HEK293 (cell line): Measurements from ENCODE around the gene TOP2A.

Source experiments
- CTCF ChIA-PET: fragments of 350-600 bp; formaldehyde crosslinking; extraction: SDS; loops from one replicate; lab custom pipeline; 2021; ENCODE audit warnings: antibody characterized with exemption; lab: Yijun Ruan, JAX
- POLR2A ChIA-PET: fragments of 300-600 bp; formaldehyde crosslinking; extraction: SDS; loops from one replicate; lab custom pipeline; 2020; ENCODE audit warnings: antibody characterized with exemption, inconsistent platforms; lab: Yijun Ruan, JAX
- H3K27ac ChIP-seq: fragments of 200-500 bp; sonication (Bioruptor generic); 2 replicates; pipeline ENCODE4 v1.5.1; 2014; ENCODE audit warnings: low read depth, low read length, control low read depth, inconsistent platforms; ENCODE audit errors: extremely low read depth
- H3K36me3 ChIP-seq, 2 experiments: fragments of 200-500 bp in 1 of 2; sonication (Bioruptor generic) in 1 of 2; 1 replicate in 1 of 2; 2 replicates in 1 of 2; pipeline ENCODE4 v1.5.1; 2014 to 2017; ENCODE audit warnings: inconsistent platforms in 2 of 2, low read length in 2 of 2; ENCODE audit not compliant: control insufficient read depth in 2 of 2, insufficient read depth in 1 of 2
- H3K4me1 ChIP-seq: fragments of 200-500 bp; sonication (Bioruptor generic); 2 replicates; pipeline ENCODE4 v1.5.1; 2014; ENCODE audit warnings: mild to moderate bottlenecking, low read length, inconsistent platforms; ENCODE audit not compliant: control insufficient read depth, insufficient read depth
- H3K4me3 ChIP-seq: 2 replicates; pipeline ENCODE4 v1.5.1; 2011; ENCODE audit warnings: low read depth, mild to moderate bottlenecking, control low read depth, low read length, moderate library complexity
- H3K9me3 ChIP-seq: fragments of 200-500 bp; sonication (Bioruptor generic); 2 replicates; pipeline ENCODE4 v1.5.1; 2014; ENCODE audit warnings: low read depth, low read length, inconsistent platforms; ENCODE audit not compliant: control insufficient read depth, insufficient read depth
- KLF1 ChIP-seq: fragments of 450-650 bp; formaldehyde crosslinking; IDR thresholded peaks from 2 replicates; pipeline ENCODE4 v1.5.1; 2016; ENCODE audit warnings: missing biosample characterization, missing genetic modification characterization
- MZF1 ChIP-seq: fragments of 450-650 bp; formaldehyde crosslinking; IDR thresholded peaks from 2 replicates; pipeline ENCODE4 v1.5.1; 2017; ENCODE audit warnings: missing biosample characterization, missing genetic modification characterization, borderline replicate concordance
- ZBTB7A ChIP-seq: fragments of 450-650 bp; formaldehyde crosslinking; IDR thresholded peaks from 2 replicates; pipeline ENCODE4 v1.5.1; 2016; ENCODE audit warnings: low read depth, missing biosample characterization, missing genetic modification characterization
- ZFHX2 ChIP-seq: fragments of 450-650 bp; formaldehyde crosslinking; conservative IDR thresholded peaks from 2 replicates; pipeline ENCODE4 v1.5.1; 2016; ENCODE audit warnings: missing biosample characterization, missing genetic modification characterization
- ZIC2 ChIP-seq: fragments of 450-650 bp; formaldehyde crosslinking; IDR thresholded peaks from 2 replicates; pipeline ENCODE4 v1.5.1; 2016; ENCODE audit warnings: missing biosample characterization, missing genetic modification characterization
- ZNF10 ChIP-seq: fragments of 450-650 bp; formaldehyde crosslinking; IDR thresholded peaks from 2 replicates; pipeline ENCODE4 v1.5.1; 2017; ENCODE audit warnings: missing biosample characterization, missing genetic modification characterization
- ZNF341 ChIP-seq: fragments of 450-650 bp; formaldehyde crosslinking; IDR thresholded peaks from 2 replicates; pipeline ENCODE4; 2016; ENCODE audit warnings: low read depth, missing biosample characterization, missing genetic modification characterization
- ZNF501 ChIP-seq: fragments of 450-650 bp; formaldehyde crosslinking; IDR thresholded peaks from 2 replicates; pipeline ENCODE4 v1.5.1; 2016; ENCODE audit warnings: missing biosample characterization, missing genetic modification characterization
- ZNF560 ChIP-seq: fragments of 450-650 bp; formaldehyde crosslinking; IDR thresholded peaks from 2 replicates; pipeline ENCODE4 v1.5.1; 2017; ENCODE audit warnings: missing biosample characterization, missing genetic modification characterization, borderline replicate concordance
- ZNF623 ChIP-seq: fragments of 450-650 bp; formaldehyde crosslinking; IDR thresholded peaks from 2 replicates; pipeline ENCODE4 v1.5.1; 2016; ENCODE audit warnings: missing biosample characterization, missing genetic modification characterization
- ZNF626 ChIP-seq: fragments of 450-650 bp; sonication (Bioruptor Pico); formaldehyde crosslinking; IDR thresholded peaks from 2 replicates; pipeline ENCODE4 v1.5.1; 2018; ENCODE audit warnings: missing biosample characterization, missing genetic modification characterization, inconsistent platforms
- ZNF830 ChIP-seq: fragments of 450-650 bp; IDR thresholded peaks from 2 replicates; pipeline ENCODE4 v1.5.0; 2018; ENCODE audit warnings: missing biosample characterization, missing genetic modification characterization, low read depth, mild to moderate bottlenecking, moderate library complexity
- ZNF843 ChIP-seq: fragments of 450-650 bp; formaldehyde crosslinking; IDR thresholded peaks from 2 replicates; pipeline ENCODE4 v1.5.1; 2016; ENCODE audit warnings: missing biosample characterization, missing genetic modification characterization
- ZSCAN30 ChIP-seq: fragments of 450-650 bp; IDR thresholded peaks from 2 replicates; pipeline ENCODE4 v1.5.1; 2018; ENCODE audit warnings: missing biosample characterization, mild to moderate bottlenecking, missing genetic modification characterization, moderate library complexity
- TF ChIP-seq, protein P1 (sequence below): fragments of 450-650 bp; formaldehyde crosslinking; IDR thresholded peaks from 2 replicates; pipeline ENCODE4 v1.5.1; 2016; ENCODE audit warnings: missing biosample characterization, missing genetic modification characterization
- TF ChIP-seq, protein P2 (sequence below): fragments of 450-650 bp; formaldehyde crosslinking; IDR thresholded peaks from 2 replicates; pipeline ENCODE4 v1.5.1; 2016; ENCODE audit warnings: missing biosample characterization, missing genetic modification characterization, borderline replicate concordance
- TF ChIP-seq, protein P3 (sequence below): fragments of 450-650 bp; formaldehyde crosslinking; IDR thresholded peaks from 2 replicates; pipeline ENCODE4 v1.5.1; 2016; ENCODE audit warnings: missing biosample characterization, missing genetic modification characterization, borderline replicate concordance

The TOP2A gene

DNA sequence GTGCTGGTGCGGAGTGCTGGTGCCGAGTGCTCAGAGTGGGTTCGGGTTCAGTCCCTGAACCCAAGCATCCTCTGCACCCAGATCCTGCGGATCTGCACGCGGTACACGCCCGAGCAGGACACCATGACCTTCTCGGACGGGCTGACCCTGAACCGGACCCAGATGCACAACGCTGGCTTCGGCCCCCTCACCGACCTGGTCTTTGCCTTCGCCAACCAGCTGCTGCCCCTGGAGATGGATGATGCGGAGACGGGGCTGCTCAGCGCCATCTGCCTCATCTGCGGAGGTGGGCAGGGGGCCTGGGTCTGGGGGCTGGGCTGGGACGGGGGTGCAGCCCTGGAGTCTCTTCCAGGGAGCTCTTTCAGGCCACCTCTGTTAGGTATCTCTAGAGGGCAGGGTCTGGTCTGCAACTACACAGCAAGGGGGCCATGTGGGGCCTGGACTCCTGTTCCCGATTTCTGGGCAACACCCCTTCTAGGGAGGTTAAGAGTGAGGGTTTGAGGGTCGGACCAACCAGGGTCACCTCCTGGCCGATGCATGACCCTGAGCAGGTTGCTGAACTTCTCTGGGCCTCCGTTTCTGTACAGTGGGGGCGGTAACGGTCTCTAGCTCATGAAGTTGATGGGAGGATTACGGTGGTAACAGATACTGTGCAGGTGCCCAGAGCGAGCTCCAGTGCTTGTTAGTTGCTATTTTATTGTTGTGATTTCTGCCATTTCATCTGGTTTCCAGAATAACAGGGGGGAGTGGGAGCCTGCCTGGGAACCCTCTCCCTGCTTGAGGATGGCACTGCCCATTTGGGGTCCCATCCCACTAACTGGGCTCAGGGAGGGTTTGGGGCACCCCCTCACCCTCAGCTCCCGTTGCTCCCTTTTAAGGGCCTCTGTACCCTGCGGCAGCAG is 63.2 kb downstream of the TOP2A start (continued):
- TF ChIP-seq ZNF341: peak; percentile 35
- TF ChIP-seq, protein P1, sequence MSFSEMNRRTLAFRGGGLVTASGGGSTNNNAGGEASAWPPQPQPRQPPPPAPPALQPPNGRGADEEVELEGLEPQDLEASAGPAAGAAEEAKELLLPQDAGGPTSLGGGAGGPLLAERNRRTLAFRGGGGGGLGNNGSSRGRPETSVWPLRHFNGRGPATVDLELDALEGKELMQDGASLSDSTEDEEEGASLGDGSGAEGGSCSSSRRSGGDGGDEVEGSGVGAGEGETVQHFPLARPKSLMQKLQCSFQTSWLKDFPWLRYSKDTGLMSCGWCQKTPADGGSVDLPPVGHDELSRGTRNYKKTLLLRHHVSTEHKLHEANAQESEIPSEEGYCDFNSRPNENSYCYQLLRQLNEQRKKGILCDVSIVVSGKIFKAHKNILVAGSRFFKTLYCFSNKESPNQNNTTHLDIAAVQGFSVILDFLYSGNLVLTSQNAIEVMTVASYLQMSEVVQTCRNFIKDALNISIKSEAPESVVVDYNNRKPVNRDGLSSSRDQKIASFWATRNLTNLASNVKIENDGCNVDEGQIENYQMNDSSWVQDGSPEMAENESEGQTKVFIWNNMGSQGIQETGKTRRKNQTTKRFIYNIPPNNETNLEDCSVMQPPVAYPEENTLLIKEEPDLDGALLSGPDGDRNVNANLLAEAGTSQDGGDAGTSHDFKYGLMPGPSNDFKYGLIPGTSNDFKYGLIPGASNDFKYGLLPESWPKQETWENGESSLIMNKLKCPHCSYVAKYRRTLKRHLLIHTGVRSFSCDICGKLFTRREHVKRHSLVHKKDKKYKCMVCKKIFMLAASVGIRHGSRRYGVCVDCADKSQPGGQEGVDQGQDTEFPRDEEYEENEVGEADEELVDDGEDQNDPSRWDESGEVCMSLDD (tag by site-specific recombination): peak; percentile 56; the same call in 1 of the 2 replicates
- TF ChIP-seq, protein P2, sequence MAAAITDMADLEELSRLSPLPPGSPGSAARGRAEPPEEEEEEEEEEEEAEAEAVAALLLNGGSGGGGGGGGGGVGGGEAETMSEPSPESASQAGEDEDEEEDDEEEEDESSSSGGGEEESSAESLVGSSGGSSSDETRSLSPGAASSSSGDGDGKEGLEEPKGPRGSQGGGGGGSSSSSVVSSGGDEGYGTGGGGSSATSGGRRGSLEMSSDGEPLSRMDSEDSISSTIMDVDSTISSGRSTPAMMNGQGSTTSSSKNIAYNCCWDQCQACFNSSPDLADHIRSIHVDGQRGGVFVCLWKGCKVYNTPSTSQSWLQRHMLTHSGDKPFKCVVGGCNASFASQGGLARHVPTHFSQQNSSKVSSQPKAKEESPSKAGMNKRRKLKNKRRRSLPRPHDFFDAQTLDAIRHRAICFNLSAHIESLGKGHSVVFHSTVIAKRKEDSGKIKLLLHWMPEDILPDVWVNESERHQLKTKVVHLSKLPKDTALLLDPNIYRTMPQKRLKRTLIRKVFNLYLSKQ: no peak
- TF ChIP-seq, all 188 proteins: peak for 8

DNA sequence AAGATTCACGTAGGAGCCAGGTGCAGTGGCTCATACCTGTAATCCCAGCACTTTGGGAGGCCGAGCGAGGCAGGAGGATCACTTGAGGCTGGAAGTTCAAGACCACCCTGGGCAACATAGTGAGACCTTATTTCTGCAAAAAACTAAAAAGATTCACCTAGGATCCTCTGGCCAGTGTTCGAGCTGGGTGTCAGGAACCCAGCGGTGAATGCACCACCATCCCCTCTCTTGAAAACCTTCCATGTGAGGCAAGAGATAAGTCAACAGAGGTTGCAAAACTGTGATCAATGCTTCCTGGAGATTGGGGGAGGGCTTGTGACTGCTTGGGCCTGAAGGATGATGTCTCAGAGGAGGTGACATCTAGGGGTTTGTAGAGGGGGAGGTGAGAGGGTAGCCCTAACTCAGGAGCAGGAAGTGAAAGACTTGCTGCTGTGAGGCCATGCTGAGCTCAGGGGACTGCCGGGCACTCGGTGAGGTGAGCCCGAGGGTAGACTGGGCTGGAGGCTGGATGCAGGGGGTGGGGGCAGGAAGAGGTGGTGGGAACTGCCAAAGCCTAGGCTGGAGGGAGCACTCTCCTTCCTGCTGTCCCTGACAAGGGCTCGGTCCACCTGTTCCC is 64.8 kb downstream of the TOP2A start:
- ChIA-PET POLR2A (interaction anchor here (0.5 to 2.5 kb wide), 4 partner anchors 36 to 1654 kb away, joined by 3 to 11 read pairs (median 6); no protein-coding TSS in a partner anchor), CTCF (interaction anchor here (0.6 to 16.1 kb wide), 13 partner anchors 8 to 328 kb away, joined by 3 to 453 read pairs (median 5); partner anchors contain the start of gene RARA)
- Histone ChIP-seq H3K36me3 (peaks cover 6 to 57% of the 10 kb centered on the region in 2 experiments; a peak in 2 of 3 replicates), H3K4me3 (no peak overlapping the region), H3K4me1 (no peaks in the 10 kb centered on the region), H3K9me3 (no peaks in the 10 kb centered on the region), H3K27ac (no peak overlapping the region)
- peak; percentile 37; the same call in 1 of the 2 replicates for TF ChIP-seq ZIC2 (tag by site-specific recombination)
- no peak for TF ChIP-seq KLF1
- TF ChIP-seq ZNF10 (tag by site-specific recombination): no peak
- TF ChIP-seq ZSCAN30 (tag by site-specific recombination): no peak
- TF ChIP-seq ZNF560 (tag by site-specific recombination): no peak
- TF ChIP-seq ZNF341: 0 out of 2 replicates have a peak, but pooled peaks have one; percentile 14
- TF ChIP-seq, protein P2: no peak

DNA sequence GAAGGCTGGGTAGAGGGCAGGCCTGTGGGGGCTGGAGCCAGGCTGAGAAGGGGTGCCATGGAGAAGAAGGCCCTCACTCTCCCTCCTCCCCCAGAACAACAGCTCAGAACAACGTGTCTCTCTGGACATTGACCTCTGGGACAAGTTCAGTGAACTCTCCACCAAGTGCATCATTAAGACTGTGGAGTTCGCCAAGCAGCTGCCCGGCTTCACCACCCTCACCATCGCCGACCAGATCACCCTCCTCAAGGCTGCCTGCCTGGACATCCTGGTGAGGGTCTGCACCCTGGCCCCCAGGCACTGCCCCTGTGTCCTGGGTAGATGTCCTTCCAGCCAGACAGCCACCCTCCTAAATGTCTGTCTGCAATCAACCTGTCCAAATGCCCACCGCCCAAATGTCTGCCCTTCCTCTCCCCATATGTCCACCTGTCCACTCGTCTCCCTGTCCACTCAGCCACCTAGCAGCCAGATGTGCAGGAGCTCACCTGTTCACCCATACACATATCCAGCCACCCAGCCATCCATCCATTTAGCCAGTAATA is 65.4 kb downstream of the TOP2A start:
- no peak overlapping the region for H3K4me3 ChIP-seq
- ChIA-PET POLR2A (interaction anchor here (0.5 to 1.4 kb wide), 3 partner anchors 35 to 1654 kb away, joined by 3 to 7 read pairs (median 4); no protein-coding TSS in a partner anchor), CTCF (interaction anchor here (0.6 to 16.1 kb wide), 10 partner anchors 9 to 328 kb away, joined by 3 to 453 read pairs (median 4); partner anchors contain the start of gene RARA)
- peaks cover 6 to 57% of the 10 kb centered on the region in 2 experiments; a peak in 2 of 3 replicates for H3K36me3 ChIP-seq
- H3K9me3 ChIP-seq: no peaks in the 10 kb centered on the region
- no peaks in the 10 kb centered on the region for H3K4me1 ChIP-seq
- no peak overlapping the region for H3K27ac ChIP-seq
- TF ChIP-seq, protein P3, sequence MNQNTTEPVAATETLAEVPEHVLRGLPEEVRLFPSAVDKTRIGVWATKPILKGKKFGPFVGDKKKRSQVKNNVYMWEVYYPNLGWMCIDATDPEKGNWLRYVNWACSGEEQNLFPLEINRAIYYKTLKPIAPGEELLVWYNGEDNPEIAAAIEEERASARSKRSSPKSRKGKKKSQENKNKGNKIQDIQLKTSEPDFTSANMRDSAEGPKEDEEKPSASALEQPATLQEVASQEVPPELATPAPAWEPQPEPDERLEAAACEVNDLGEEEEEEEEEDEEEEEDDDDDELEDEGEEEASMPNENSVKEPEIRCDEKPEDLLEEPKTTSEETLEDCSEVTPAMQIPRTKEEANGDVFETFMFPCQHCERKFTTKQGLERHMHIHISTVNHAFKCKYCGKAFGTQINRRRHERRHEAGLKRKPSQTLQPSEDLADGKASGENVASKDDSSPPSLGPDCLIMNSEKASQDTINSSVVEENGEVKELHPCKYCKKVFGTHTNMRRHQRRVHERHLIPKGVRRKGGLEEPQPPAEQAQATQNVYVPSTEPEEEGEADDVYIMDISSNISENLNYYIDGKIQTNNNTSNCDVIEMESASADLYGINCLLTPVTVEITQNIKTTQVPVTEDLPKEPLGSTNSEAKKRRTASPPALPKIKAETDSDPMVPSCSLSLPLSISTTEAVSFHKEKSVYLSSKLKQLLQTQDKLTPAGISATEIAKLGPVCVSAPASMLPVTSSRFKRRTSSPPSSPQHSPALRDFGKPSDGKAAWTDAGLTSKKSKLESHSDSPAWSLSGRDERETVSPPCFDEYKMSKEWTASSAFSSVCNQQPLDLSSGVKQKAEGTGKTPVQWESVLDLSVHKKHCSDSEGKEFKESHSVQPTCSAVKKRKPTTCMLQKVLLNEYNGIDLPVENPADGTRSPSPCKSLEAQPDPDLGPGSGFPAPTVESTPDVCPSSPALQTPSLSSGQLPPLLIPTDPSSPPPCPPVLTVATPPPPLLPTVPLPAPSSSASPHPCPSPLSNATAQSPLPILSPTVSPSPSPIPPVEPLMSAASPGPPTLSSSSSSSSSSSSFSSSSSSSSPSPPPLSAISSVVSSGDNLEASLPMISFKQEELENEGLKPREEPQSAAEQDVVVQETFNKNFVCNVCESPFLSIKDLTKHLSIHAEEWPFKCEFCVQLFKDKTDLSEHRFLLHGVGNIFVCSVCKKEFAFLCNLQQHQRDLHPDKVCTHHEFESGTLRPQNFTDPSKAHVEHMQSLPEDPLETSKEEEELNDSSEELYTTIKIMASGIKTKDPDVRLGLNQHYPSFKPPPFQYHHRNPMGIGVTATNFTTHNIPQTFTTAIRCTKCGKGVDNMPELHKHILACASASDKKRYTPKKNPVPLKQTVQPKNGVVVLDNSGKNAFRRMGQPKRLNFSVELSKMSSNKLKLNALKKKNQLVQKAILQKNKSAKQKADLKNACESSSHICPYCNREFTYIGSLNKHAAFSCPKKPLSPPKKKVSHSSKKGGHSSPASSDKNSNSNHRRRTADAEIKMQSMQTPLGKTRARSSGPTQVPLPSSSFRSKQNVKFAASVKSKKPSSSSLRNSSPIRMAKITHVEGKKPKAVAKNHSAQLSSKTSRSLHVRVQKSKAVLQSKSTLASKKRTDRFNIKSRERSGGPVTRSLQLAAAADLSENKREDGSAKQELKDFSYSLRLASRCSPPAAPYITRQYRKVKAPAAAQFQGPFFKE (tag by site-specific recombination): no peak
- TF ChIP-seq ZNF623 (no peak), MZF1 (tag by site-specific recombination) (no peak), ZNF830 (tag by site-specific recombination) (no peak), ZBTB7A (tag by site-specific recombination) (no peak), ZNF843 (no peak), ZNF626 (tag by site-specific recombination) (no peak), ZFHX2 (tag by site-specific recombination) (no peak), ZNF501 (tag by site-specific recombination) (no peak)
